Measurements from ENCODE around the gene ZNRF1. TPM values are rescaled to one million over a fixed set of nuclear protein-coding genes. Genes with fewer than 3 reads are reported as not detected.
"Not testable (repeated sequence)": the region's sequence is repeated elsewhere in the genome, so short reads cannot be mapped to it uniquely, and the experiment has no call there.

Gene ZNRF1
- total RNA-seq, 4 donors from 2014 or later = 12.8 to 24.1 (median 19.0) TPM

GRCh38 chr16:75025761-75026160 lies 26.9 kb downstream of the ZNRF1 start:
- Histone ChIP-seq H3K4me3 (no peak overlapping the region), H3K27ac (peak overlapping the region; percentile 80 to 85 (median 83)), H3K4me1 (peaks cover 10 to 29% (median 22%) of the 10 kb centered on the region in 3 donors), H3K27me3 (no peaks in the 10 kb centered on the region), H3K9me3 (peaks cover 0 to 6% (median 0%) of the 10 kb centered on the region in 3 donors), H3K36me3 (no peaks in the 10 kb centered on the region)
- TF ChIP-seq POLR2AphosphoS5 (IDR thresholded peaks at IDR 0.05) (no peak), EP300 (IDR thresholded peaks at IDR 0.05) (no peak), POLR2A (IDR thresholded peaks at IDR 0.05) (no peak)
- TF ChIP-seq, protein P1, sequence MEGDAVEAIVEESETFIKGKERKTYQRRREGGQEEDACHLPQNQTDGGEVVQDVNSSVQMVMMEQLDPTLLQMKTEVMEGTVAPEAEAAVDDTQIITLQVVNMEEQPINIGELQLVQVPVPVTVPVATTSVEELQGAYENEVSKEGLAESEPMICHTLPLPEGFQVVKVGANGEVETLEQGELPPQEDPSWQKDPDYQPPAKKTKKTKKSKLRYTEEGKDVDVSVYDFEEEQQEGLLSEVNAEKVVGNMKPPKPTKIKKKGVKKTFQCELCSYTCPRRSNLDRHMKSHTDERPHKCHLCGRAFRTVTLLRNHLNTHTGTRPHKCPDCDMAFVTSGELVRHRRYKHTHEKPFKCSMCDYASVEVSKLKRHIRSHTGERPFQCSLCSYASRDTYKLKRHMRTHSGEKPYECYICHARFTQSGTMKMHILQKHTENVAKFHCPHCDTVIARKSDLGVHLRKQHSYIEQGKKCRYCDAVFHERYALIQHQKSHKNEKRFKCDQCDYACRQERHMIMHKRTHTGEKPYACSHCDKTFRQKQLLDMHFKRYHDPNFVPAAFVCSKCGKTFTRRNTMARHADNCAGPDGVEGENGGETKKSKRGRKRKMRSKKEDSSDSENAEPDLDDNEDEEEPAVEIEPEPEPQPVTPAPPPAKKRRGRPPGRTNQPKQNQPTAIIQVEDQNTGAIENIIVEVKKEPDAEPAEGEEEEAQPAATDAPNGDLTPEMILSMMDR (IDR thresholded peaks at IDR 0.05) = no peak
- 24 to 40% methylated on average over 2 to 3 of the region's 3 CpGs for WGBS, 2 donors (ENCODE audit: low coverage in 1 of 2)
- no peak for ATAC-seq

DNA sequence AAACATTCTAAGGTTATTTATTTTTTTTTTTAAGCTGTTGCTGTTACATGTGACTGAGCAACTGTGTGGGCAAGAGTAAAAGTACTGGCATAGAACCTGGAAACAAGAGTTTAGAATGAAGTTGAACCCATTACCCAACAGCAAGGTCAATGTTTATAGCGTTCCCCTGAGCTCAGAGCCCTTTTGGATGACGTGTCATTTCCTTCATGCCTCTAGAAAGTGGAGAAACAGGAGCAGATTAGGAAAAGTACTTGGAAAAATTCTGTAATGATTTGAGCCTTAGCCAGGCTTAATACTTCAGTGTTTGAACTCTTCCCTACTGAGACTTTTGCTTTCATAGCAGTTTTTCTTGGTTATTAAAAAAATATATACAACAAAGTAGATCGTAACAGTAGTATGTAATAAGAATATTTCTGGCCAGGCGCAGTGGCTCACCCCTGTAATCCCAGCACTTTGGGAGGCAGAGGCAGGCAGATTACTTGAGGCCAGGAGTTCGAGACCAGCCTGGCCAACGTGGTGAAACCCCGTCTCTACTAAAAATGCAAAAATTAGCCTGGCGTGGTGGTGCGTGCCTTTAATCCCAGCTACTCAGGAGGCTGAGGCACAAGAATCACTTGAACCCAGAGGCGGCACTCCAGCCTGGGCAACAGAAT lies 27.5 kb downstream of the ZNRF1 start:
- H3K9me3 ChIP-seq, H3K4me3 ChIP-seq, H3K27me3 ChIP-seq, H3K36me3 ChIP-seq: not testable (repeated sequence)
- ATAC-seq = peak; percentile 98
- TF ChIP-seq POLR2AphosphoS5 (IDR thresholded peaks at IDR 0.05) = peak; percentile 95
- peak overlapping the region; percentile 80 to 85 (median 83) for H3K27ac ChIP-seq
- H3K4me1 ChIP-seq = peaks cover 10 to 29% (median 22%) of the 10 kb centered on the region in 3 donors
- 42 to 43% methylated on average over 7 to 9 of the region's 10 CpGs for WGBS, 2 donors (ENCODE audit: low coverage in 1 of 2)

- peaks cover 10 to 29% (median 22%) of the 10 kb centered on the region in 3 donors for H3K4me1 ChIP-seq
- H3K9me3 ChIP-seq = no peaks in the 10 kb centered on the region
- H3K27me3 ChIP-seq = no peaks in the 10 kb centered on the region
- TF ChIP-seq POLR2A (IDR thresholded peaks at IDR 0.05) (no peak), POLR2AphosphoS5 (IDR thresholded peaks at IDR 0.05) (no peak), EP300 (IDR thresholded peaks at IDR 0.05) (no peak)
- TF ChIP-seq, protein P1 (IDR thresholded peaks at IDR 0.05) = no peak
- 72 to 89% methylated on average over 2 of the region's 2 CpGs for WGBS, 2 donors (ENCODE audit: low coverage in 1 of 2)
- H3K4me3 ChIP-seq = no peak overlapping the region
- H3K36me3 ChIP-seq = no peaks in the 10 kb centered on the region
- ATAC-seq = no peak
- peak overlapping the region; percentile 80 to 85 (median 83) for H3K27ac ChIP-seq
These were observed 28.1 kb downstream of the ZNRF1 start for GRCh38 chr16:75026892-75027391.

GRCh38 chr16:75027520-75028300 lies 28.9 kb downstream of the ZNRF1 start:
- TF ChIP-seq POLR2AphosphoS5 (IDR thresholded peaks at IDR 0.05) (no peak), EP300 (IDR thresholded peaks at IDR 0.05) (no peak), POLR2A (IDR thresholded peaks at IDR 0.05) (no peak)
- TF ChIP-seq, protein P1 (IDR thresholded peaks at IDR 0.05) = no peak
- H3K27me3 ChIP-seq = no peaks in the 10 kb centered on the region
- H3K9me3 ChIP-seq = no peaks in the 10 kb centered on the region
- H3K4me3 ChIP-seq = no peak overlapping the region
- ATAC-seq = no peak
- peaks cover 10 to 29% (median 22%) of the 10 kb centered on the region in 3 donors for H3K4me1 ChIP-seq
- peak overlapping the region in 2 of 4 donors; percentile 80 to 81 for H3K27ac ChIP-seq
- no peaks in the 10 kb centered on the region for H3K36me3 ChIP-seq
- WGBS, 2 donors (ENCODE audit: low coverage in 1 of 2) = 91 to 92% methylated on average over 6 of the region's 6 CpGs

- Histone ChIP-seq H3K27ac (no peak overlapping the region), H3K36me3 (no peaks in the 10 kb centered on the region), H3K4me3 (no peak overlapping the region), H3K27me3 (no peaks in the 10 kb centered on the region), H3K4me1 (peaks cover 10 to 35% (median 22%) of the 10 kb centered on the region in 3 donors), H3K9me3 (no peaks in the 10 kb centered on the region)
- WGBS, 2 donors (ENCODE audit: low coverage in 1 of 2) = 90% methylated on average over 2 to 4 of the region's 4 CpGs
- no peak for ATAC-seq
- no peak for TF ChIP-seq EP300 (IDR thresholded peaks at IDR 0.05)
- TF ChIP-seq, protein P1 (IDR thresholded peaks at IDR 0.05) = no peak
- TF ChIP-seq POLR2A (IDR thresholded peaks at IDR 0.05) = no peak
- no peak for TF ChIP-seq POLR2AphosphoS5 (IDR thresholded peaks at IDR 0.05)
These were observed 29.8 kb downstream of the ZNRF1 start for GRCh38 chr16:75028544-75029135.
